PC-3 (cell line): Measurements from ENCODE around the gene ILK. TPM values are rescaled to one million over a fixed set of nuclear protein-coding genes. Genes with fewer than 3 reads are reported as not detected.

Experiments used
- ATAC-seq: fragments of 200-7000 bp; cut with Tn5 transposase; 2 replicates; pipeline ENCODE4 v1.9.1; 2020; ENCODE audit warnings: mild to moderate bottlenecking, moderate library complexity
- BruUV-seq: library from RNA; stranded (reverse); fragments of 400-500 nt; replicated peaks from 2 replicates; lab custom pipeline; 2021; lab: Mats Ljungman, UMichigan
- CTCF ChIA-PET: fragments of 300-600 bp; sonication (Branson Sonifier 250); formaldehyde crosslinking; loops from one replicate; lab custom pipeline; 2022; ENCODE audit warnings: antibody characterized with exemption; lab: Charles Lee
- POLR2A ChIA-PET: fragments of 300-600 bp; sonication (Branson Sonifier 250); formaldehyde crosslinking; loops from one replicate; lab custom pipeline; 2022; ENCODE audit warnings: antibody characterized with exemption; ENCODE audit not compliant: unreplicated experiment; lab: Charles Lee
- DNase-seq: peaks from one replicate; pipeline ENCODE4 v3.0.0-alpha.2; 2015
- H2AFZ ChIP-seq: fragments of 300-600 bp; sonication (generic); 2 replicates; pipeline ENCODE4 v1.6.0; 2016; ENCODE audit warnings: antibody characterized with exemption, low read length
- H3F3A ChIP-seq: fragments of 300-600 bp; sonication (generic); one replicate; pipeline ENCODE4 v1.6.0; 2017; ENCODE audit warnings: antibody characterized with exemption, low read length, control low read depth, mild to moderate bottlenecking; ENCODE audit not compliant: unreplicated experiment
- H3K27ac ChIP-seq: fragments of 300-600 bp; sonication (generic); 2 replicates; pipeline ENCODE4 v1.5.1; 2016; ENCODE audit warnings: mild to moderate bottlenecking, low read length
- H3K27me3 ChIP-seq: fragments of 300-600 bp; sonication (generic); 2 replicates; pipeline ENCODE4 v1.6.1; 2016; ENCODE audit warnings: low read length, mixed read lengths
- H3K36me3 ChIP-seq: fragments of 300-600 bp; sonication (generic); 2 replicates; pipeline ENCODE4 v1.6.1; 2016; ENCODE audit warnings: low read depth, mixed run types, low read length, mixed read lengths
- H3K4me1 ChIP-seq: fragments of 300-600 bp; sonication (generic); 2 replicates; pipeline ENCODE4 v1.5.1; 2016; ENCODE audit warnings: low read length; ENCODE audit not compliant: insufficient read depth
- H3K4me2 ChIP-seq: fragments of 300-600 bp; sonication (generic); 2 replicates; pipeline ENCODE4 v1.6.0; 2016; ENCODE audit warnings: low read length
- H3K4me3 ChIP-seq: fragments of 300-600 bp; sonication (generic); 2 replicates; pipeline ENCODE4 v1.5.1; 2016; ENCODE audit warnings: mild to moderate bottlenecking, low read length, mixed read lengths
- H3K79me2 ChIP-seq: fragments of 300-600 bp; sonication (generic); 2 replicates; pipeline ENCODE4 v1.6.1; 2017; ENCODE audit warnings: low read length, mixed read lengths
- H3K9ac ChIP-seq: fragments of 300-600 bp; sonication (generic); 2 replicates; pipeline ENCODE4 v1.6.0; 2016; ENCODE audit warnings: mild to moderate bottlenecking, low read length
- H3K9me2 ChIP-seq: fragments of 300-600 bp; sonication (generic); replicated peaks from 2 replicates; pipeline ENCODE4 v1.6.1; 2016; ENCODE audit warnings: mixed run types, low read length, mixed read lengths
- H3K9me3 ChIP-seq: fragments of 300-600 bp; sonication (generic); 2 replicates; pipeline ENCODE4 v1.6.1; 2016; ENCODE audit warnings: low read length, mixed read lengths
- H4K20me1 ChIP-seq: fragments of 300-600 bp; sonication (generic); 2 replicates; pipeline ENCODE4 v1.6.1; 2016; ENCODE audit warnings: low read length, mixed read lengths
- CTCF ChIP-seq: fragments of 300-600 bp; sonication (generic); conservative IDR thresholded peaks from 2 replicates; pipeline ENCODE4 v1.5.1; 2017; ENCODE audit warnings: antibody characterized with exemption, low read depth, mild to moderate bottlenecking, low read length
- EZH2 ChIP-seq: fragments of 300-600 bp; sonication (generic); IDR thresholded peaks from one replicate; pipeline ENCODE4 v1.6.1; 2017; ENCODE audit warnings: antibody characterized with exemption, mild to moderate bottlenecking, low read length; ENCODE audit not compliant: unreplicated experiment
- EZH2phosphoT487 ChIP-seq: fragments of 300-600 bp; sonication (generic); IDR thresholded peaks from 2 replicates; pipeline ENCODE4 v1.6.1; 2018; ENCODE audit warnings: mild to moderate bottlenecking, antibody characterized with exemption, low read length, borderline replicate concordance
- intact Hi-C: fragments of 100-400 bp; cut with micrococcal nuclease; formaldehyde crosslinking; loops from 2 replicates; pipeline ENCODE4 v1.9.0; 2023
- total RNA-seq: library from RNA; depleted of rRNA; stranded (reverse); fragments of >200 nt; gene quantifications from 2 replicates; pipeline ENCODE4 v1.2.3, GENCODE V29; 2014

The ILK gene
- total RNA-seq, 1 experiment from 2014 or later: 73.9 TPM

GRCh38 chr11:6574816-6575715, 28.5 kb upstream of the ILK start:
- Histone ChIP-seq H3F3A (no peaks in the 10 kb centered on the region), H3K79me2 (no peaks in the 10 kb centered on the region), H3K9ac (no peak overlapping the region), H3K9me2 (no peaks in the 10 kb centered on the region), H2AFZ (no peak overlapping the region), H3K36me3 (no peaks in the 10 kb centered on the region), H3K27me3 (no peaks in the 10 kb centered on the region), H3K27ac (no peak overlapping the region), H3K9me3 (no peaks in the 10 kb centered on the region), H4K20me1 (no peaks in the 10 kb centered on the region), H3K4me2 (no peak overlapping the region), H3K4me3 (no peak overlapping the region), H3K4me1 (peaks cover 8% of the 10 kb centered on the region; the same call in 1 of the 2 replicates)
- ChIA-PET CTCF (no interaction called here), POLR2A (no interaction called here)
- TF ChIP-seq EZH2phosphoT487 (no peak), CTCF (no peak), EZH2 (no peak)
- intact Hi-C loops: no loop called here
- DNase-seq: no peak
- no TSS peak for BruUV-seq
- ATAC-seq: no peak

GRCh38 chr11:6576471-6577373, 26.9 kb upstream of the ILK start:
- no peak for ATAC-seq

More at GRCh38 chr11:6576471-6577373, 26.9 kb upstream of the ILK start:
- Histone ChIP-seq H3K36me3 (no peaks in the 10 kb centered on the region), H3K27me3 (no peaks in the 10 kb centered on the region), H3K9ac (no peak overlapping the region), H3K4me1 (peaks cover 8% of the 10 kb centered on the region; the same call in 1 of the 2 replicates), H3K79me2 (no peaks in the 10 kb centered on the region), H3K4me3 (no peak overlapping the region), H3F3A (no peaks in the 10 kb centered on the region), H3K9me3 (no peaks in the 10 kb centered on the region), H4K20me1 (no peaks in the 10 kb centered on the region), H2AFZ (no peak overlapping the region), H3K9me2 (no peaks in the 10 kb centered on the region), H3K4me2 (no peak overlapping the region), H3K27ac (no peak overlapping the region)
- intact Hi-C loops: no loop called here
- CTCF ChIA-PET: no interaction called here
- DNase-seq: no peak
- TF ChIP-seq EZH2: no peak
- no peak for TF ChIP-seq EZH2phosphoT487
- no peak for TF ChIP-seq CTCF
- POLR2A ChIA-PET: no interaction called here
- no TSS peak for BruUV-seq
